ENCODE measurements around the gene THOC6.

Gene THOC6

DNA sequence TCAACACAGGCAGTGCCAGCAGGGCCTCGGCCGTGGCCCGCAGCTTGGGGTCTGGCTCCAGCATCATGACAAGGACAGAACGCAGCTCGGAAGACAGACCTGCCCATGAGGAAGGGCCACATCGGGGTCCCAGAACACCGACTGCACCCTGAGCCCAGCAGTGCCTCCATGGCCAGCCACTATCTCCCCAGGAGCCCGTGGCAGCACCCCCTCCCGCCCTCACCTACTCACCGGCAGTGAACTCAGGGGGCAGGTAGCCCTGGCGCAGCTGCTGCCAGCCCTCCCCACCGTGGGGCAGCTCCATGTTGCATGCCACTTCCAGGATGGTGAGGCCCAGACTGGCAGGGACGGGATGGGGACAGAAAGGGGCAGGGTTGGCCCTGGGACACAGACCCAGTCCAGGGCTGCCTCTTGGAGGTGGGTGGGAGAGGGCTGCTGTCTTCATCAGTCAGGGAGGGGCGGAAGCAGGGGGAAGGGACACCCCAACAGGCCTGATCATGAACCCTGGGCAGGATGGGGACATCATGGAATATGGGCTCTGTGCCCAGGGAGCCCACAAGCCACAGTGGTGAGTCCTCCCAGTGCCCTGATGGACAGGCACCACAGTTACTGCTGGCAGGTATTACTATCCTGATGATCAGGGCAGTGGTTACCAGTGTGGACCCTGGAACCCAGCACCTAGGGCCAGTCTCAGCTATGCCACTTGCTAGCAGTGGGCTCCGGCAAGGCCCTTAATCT lies 49.3 kb upstream of the THOC6 start (continued):
- TF ChIP-seq, protein P1, sequence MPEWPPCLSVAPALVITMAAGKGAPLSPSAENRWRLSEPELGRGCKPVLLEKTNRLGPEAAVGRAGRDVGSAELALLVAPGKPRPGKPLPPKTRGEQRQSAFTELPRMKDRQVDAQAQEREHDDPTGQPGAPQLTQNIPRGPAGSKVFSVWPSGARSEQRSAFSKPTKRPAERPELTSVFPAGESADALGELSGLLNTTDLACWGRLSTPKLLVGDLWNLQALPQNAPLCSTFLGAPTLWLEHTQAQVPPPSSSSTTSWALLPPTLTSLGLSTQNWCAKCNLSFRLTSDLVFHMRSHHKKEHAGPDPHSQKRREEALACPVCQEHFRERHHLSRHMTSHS (tag by site-specific recombination; IDR thresholded peaks at IDR 0.05), result no peak
- TF ChIP-seq BCL11B (tag by site-specific recombination; IDR thresholded peaks at IDR 0.05; ENCODE audit: low read depth) (no peak), ZIC2 (tag by site-specific recombination; IDR thresholded peaks at IDR 0.05) (no peak), GLIS2 (tag by site-specific recombination; IDR thresholded peaks at IDR 0.05) (0 out of 2 replicates have a peak, but pooled peaks have one; percentile 5), ZNF664 (tag by site-specific recombination; IDR thresholded peaks at IDR 0.05) (no peak), ZNF140 (tag by site-specific recombination; IDR thresholded peaks at IDR 0.05) (no peak), ZNF341 (tag by site-specific recombination; IDR thresholded peaks at IDR 0.05; ENCODE audit: low read depth) (peak; percentile 40; the same call in 1 of the 2 replicates)
- TF ChIP-seq, protein P2, sequence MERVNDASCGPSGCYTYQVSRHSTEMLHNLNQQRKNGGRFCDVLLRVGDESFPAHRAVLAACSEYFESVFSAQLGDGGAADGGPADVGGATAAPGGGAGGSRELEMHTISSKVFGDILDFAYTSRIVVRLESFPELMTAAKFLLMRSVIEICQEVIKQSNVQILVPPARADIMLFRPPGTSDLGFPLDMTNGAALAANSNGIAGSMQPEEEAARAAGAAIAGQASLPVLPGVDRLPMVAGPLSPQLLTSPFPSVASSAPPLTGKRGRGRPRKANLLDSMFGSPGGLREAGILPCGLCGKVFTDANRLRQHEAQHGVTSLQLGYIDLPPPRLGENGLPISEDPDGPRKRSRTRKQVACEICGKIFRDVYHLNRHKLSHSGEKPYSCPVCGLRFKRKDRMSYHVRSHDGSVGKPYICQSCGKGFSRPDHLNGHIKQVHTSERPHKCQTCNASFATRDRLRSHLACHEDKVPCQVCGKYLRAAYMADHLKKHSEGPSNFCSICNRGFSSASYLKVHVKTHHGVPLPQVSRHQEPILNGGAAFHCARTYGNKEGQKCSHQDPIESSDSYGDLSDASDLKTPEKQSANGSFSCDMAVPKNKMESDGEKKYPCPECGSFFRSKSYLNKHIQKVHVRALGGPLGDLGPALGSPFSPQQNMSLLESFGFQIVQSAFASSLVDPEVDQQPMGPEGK (tag by site-specific recombination; IDR thresholded peaks at IDR 0.05), result peak; percentile 31; the same call in 1 of the 2 replicates
- TF ChIP-seq, protein P3, sequence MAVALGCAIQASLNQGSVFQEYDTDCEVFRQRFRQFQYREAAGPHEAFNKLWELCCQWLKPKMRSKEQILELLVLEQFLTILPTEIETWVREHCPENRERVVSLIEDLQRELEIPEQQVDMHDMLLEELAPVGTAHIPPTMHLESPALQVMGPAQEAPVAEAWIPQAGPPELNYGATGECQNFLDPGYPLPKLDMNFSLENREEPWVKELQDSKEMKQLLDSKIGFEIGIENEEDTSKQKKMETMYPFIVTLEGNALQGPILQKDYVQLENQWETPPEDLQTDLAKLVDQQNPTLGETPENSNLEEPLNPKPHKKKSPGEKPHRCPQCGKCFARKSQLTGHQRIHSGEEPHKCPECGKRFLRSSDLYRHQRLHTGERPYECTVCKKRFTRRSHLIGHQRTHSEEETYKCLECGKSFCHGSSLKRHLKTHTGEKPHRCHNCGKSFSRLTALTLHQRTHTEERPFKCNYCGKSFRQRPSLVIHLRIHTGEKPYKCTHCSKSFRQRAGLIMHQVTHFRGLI (tag by site-specific recombination; IDR thresholded peaks at IDR 0.05), result no peak
- TF ChIP-seq, protein P4, sequence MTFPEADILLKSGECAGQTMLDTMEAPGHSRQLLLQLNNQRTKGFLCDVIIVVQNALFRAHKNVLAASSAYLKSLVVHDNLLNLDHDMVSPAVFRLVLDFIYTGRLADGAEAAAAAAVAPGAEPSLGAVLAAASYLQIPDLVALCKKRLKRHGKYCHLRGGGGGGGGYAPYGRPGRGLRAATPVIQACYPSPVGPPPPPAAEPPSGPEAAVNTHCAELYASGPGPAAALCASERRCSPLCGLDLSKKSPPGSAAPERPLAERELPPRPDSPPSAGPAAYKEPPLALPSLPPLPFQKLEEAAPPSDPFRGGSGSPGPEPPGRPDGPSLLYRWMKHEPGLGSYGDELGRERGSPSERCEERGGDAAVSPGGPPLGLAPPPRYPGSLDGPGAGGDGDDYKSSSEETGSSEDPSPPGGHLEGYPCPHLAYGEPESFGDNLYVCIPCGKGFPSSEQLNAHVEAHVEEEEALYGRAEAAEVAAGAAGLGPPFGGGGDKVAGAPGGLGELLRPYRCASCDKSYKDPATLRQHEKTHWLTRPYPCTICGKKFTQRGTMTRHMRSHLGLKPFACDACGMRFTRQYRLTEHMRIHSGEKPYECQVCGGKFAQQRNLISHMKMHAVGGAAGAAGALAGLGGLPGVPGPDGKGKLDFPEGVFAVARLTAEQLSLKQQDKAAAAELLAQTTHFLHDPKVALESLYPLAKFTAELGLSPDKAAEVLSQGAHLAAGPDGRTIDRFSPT (tag by site-specific recombination; IDR thresholded peaks at IDR 0.05), result peak; percentile 30

DNA sequence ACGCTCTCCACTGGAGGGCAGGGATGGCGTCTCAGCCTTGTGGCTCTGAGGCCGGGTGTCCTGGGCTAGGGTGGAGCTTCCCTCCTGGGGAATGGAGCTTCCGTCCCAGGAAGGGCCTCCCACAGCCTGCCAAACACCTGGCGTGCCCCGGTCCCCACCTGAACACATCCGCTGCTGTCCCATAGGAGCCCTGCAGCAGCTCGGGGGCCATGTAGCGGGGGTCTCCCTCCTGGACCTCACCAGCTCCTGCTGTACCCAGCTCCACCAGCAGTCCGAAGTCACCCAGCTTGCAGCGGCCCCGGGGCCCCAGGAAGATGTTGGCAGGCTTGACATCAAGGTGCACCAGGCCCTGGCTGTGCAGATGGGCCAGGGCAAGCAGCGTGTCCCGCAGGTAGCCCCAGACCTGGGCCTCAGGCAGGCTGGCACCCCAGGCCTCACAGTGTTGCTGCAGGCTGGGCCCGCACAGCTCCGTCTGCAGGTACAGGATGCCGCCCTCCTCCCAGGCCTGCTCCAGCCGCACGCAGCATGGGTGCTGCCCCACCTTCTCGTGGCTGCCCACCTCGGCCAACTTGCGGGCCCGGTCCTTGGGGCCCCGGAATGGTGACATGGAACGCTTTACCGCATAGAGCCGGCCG lies 48.6 kb upstream of the THOC6 start:
- ChIA-PET POLR2A (interaction anchor here (0.6 to 1.0 kb wide), 3 partner anchors 9 to 46 kb away, joined by 4 read pairs; no protein-coding TSS in a partner anchor), CTCF (no interaction called here)
- peaks cover 8% of the 10 kb centered on the region for H3K4me1 ChIP-seq (ENCODE audit: control insufficient read depth, insufficient read depth, low read length)

More for the DNA sequence above, 48.6 kb upstream of the THOC6 start:
- peaks cover 3 to 76% of the 10 kb centered on the region in 2 experiments; a peak in 2 of 3 replicates for H3K36me3 ChIP-seq (ENCODE audit: control insufficient read depth in 2 of 2, insufficient read depth in 1 of 2, low read length in 2 of 2)
- H3K9me3 ChIP-seq (ENCODE audit: control insufficient read depth, insufficient read depth, low read depth, low read length), result no peaks in the 10 kb centered on the region
- TF ChIP-seq SCRT2 (tag by site-specific recombination; IDR thresholded peaks at IDR 0.05) (peak; percentile 28; the same call in 1 of the 2 replicates), GLIS2 (tag by site-specific recombination; IDR thresholded peaks at IDR 0.05) (peak; percentile 33; the same call in 1 of the 2 replicates), ZIC2 (tag by site-specific recombination; IDR thresholded peaks at IDR 0.05) (no peak)
- TF ChIP-seq, protein P4 (tag by site-specific recombination; IDR thresholded peaks at IDR 0.05), result peak; percentile 75
- TF ChIP-seq, protein P5, sequence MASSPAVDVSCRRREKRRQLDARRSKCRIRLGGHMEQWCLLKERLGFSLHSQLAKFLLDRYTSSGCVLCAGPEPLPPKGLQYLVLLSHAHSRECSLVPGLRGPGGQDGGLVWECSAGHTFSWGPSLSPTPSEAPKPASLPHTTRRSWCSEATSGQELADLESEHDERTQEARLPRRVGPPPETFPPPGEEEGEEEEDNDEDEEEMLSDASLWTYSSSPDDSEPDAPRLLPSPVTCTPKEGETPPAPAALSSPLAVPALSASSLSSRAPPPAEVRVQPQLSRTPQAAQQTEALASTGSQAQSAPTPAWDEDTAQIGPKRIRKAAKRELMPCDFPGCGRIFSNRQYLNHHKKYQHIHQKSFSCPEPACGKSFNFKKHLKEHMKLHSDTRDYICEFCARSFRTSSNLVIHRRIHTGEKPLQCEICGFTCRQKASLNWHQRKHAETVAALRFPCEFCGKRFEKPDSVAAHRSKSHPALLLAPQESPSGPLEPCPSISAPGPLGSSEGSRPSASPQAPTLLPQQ (tag by site-specific recombination; IDR thresholded peaks at IDR 0.05), result peak; percentile 29; the same call in 1 of the 2 replicates
- no peak overlapping the region for H3K27ac ChIP-seq (ENCODE audit: extremely low read depth, low read depth, low read length)
- H3K4me3 ChIP-seq (ENCODE audit: low read depth, low read length), result no peak overlapping the region

Data from HEK293 (cell line).